IMR-90 (cell line): ENCODE measurements around the gene DOCK9. TPM values are rescaled to one million over a fixed set of nuclear protein-coding genes. Genes with fewer than 3 reads are reported as not detected.

Experiments used
- ATAC-seq: fragments of 200-7000 bp; cut with Tn5 transposase; 2 replicates; pipeline ENCODE4 v1.9.1; 2020; ENCODE audit warnings: low read depth, mild to moderate bottlenecking, moderate library complexity
- BruUV-seq: library from RNA; stranded (reverse); fragments of 400-500 nt; replicated peaks from 2 replicates; lab custom pipeline; 2021; lab: Mats Ljungman, UMichigan
- CTCF ChIA-PET: fragments of 300-600 bp; formaldehyde crosslinking; extraction: SDS; loops from one replicate; lab custom pipeline; 2021; ENCODE audit warnings: antibody characterized with exemption; lab: Yijun Ruan, JAX
- POLR2A ChIA-PET: fragments of 300-600 bp; sonication (Branson Sonifier 250); formaldehyde crosslinking; loops from one replicate; lab custom pipeline; 2022; ENCODE audit warnings: antibody characterized with exemption; ENCODE audit not compliant: unreplicated experiment; lab: Charles Lee
- DNase-seq: peaks from one replicate; pipeline ENCODE4 v3.0.0; 2013
- H2AFZ ChIP-seq: replicated peaks from 2 replicates; pipeline ENCODE3; 2013; ENCODE audit warnings: low read length, mild to moderate bottlenecking; ENCODE audit not compliant: poor library complexity
- H2AK5ac ChIP-seq: 2 replicates; pipeline ENCODE4 v1.6.1; 2013; ENCODE audit warnings: low read depth, low read length, inconsistent platforms
- H2AK9ac ChIP-seq: replicated peaks from 2 replicates; pipeline ENCODE3; 2013; ENCODE audit warnings: mild to moderate bottlenecking, low read depth, low read length, moderate library complexity; ENCODE audit not compliant: poor library complexity
- H2BK120ac ChIP-seq: 2 replicates; pipeline ENCODE4 v1.6.1; 2013; ENCODE audit warnings: low read depth, low read length, inconsistent platforms
- H2BK15ac ChIP-seq: 3 replicates; pipeline ENCODE4 v1.6.1; 2013; ENCODE audit warnings: low read depth, low read length, inconsistent platforms
- H2BK20ac ChIP-seq: 2 replicates; pipeline ENCODE4 v1.6.1; 2013; ENCODE audit warnings: low read depth, mild to moderate bottlenecking, inconsistent platforms, low read length, moderate library complexity
- H2BK5ac ChIP-seq: 2 replicates; pipeline ENCODE4 v1.6.1; 2013; ENCODE audit warnings: mild to moderate bottlenecking, low read depth, low read length, inconsistent platforms; ENCODE audit not compliant: poor library complexity, severe bottlenecking
- H3K14ac ChIP-seq: replicated peaks from 2 replicates; pipeline ENCODE4 v1.6.1; 2013; ENCODE audit warnings: low read depth, low read length, inconsistent platforms
- H3K18ac ChIP-seq: 2 replicates; pipeline ENCODE4 v1.6.1; 2013; ENCODE audit warnings: low read depth, low read length, control low read depth
- H3K23ac ChIP-seq: 2 replicates; pipeline ENCODE4 v1.6.1; 2013; ENCODE audit warnings: low read depth, low read length, inconsistent platforms
- H3K27ac ChIP-seq: 2 replicates; pipeline ENCODE4 v1.5.1; 2013; ENCODE audit warnings: mild to moderate bottlenecking, control low read depth, low read length; ENCODE audit not compliant: insufficient read depth
- H3K27me3 ChIP-seq: 2 replicates; pipeline ENCODE4 v1.6.1; 2013; ENCODE audit warnings: low read length; ENCODE audit not compliant: control insufficient read depth, insufficient read depth
- H3K36me3 ChIP-seq: 2 replicates; pipeline ENCODE4 v1.6.1; 2013; ENCODE audit warnings: low read length, mixed read lengths; ENCODE audit not compliant: control insufficient read depth, insufficient read depth
- H3K4ac ChIP-seq: 2 replicates; pipeline ENCODE4 v1.6.1; 2013; ENCODE audit warnings: low read depth, low read length, inconsistent platforms
- H3K4me1 ChIP-seq: 2 replicates; pipeline ENCODE4 v1.6.1; 2013; ENCODE audit warnings: low read length, mixed read lengths; ENCODE audit not compliant: control insufficient read depth, insufficient read depth
- H3K4me2 ChIP-seq: 2 replicates; pipeline ENCODE4 v1.6.1; 2013; ENCODE audit warnings: low read depth, mild to moderate bottlenecking, control low read depth, low read length, moderate library complexity
- H3K4me3 ChIP-seq: 2 replicates; pipeline ENCODE4 v1.5.1; 2013; ENCODE audit warnings: low read depth, mild to moderate bottlenecking, control low read depth, low read length, moderate library complexity; ENCODE audit not compliant: insufficient read depth
- H3K56ac ChIP-seq: 2 replicates; pipeline ENCODE4 v1.6.1; 2013; ENCODE audit warnings: low read length, inconsistent platforms; ENCODE audit not compliant: insufficient read depth; ENCODE audit errors: extremely low read depth
- H3K79me1 ChIP-seq, 2 experiments: 2 replicates each; pipeline ENCODE4 v1.6.1; 2013; ENCODE audit warnings: low read length in 2 of 2, inconsistent platforms in 1 of 2, low read depth in 1 of 2
- H3K9ac ChIP-seq: 2 replicates; pipeline ENCODE4 v1.6.1; 2013; ENCODE audit warnings: low read depth, low read length, control low read depth
- H3K9me1 ChIP-seq: 2 replicates; pipeline ENCODE4 v1.6.1; 2013; ENCODE audit warnings: low read length, inconsistent platforms; ENCODE audit not compliant: insufficient read depth
- H3K9me3 ChIP-seq: 2 replicates; pipeline ENCODE4 v1.6.1; 2013; ENCODE audit warnings: low read length; ENCODE audit not compliant: control insufficient read depth, insufficient read depth
- H4K20me1 ChIP-seq: 2 replicates; pipeline ENCODE4 v1.6.1; 2013; ENCODE audit warnings: low read length, inconsistent platforms; ENCODE audit not compliant: insufficient read depth
- H4K5ac ChIP-seq: 2 replicates; pipeline ENCODE4 v1.6.1; 2013; ENCODE audit warnings: mild to moderate bottlenecking, low read depth, low read length, control low read depth
- H4K8ac ChIP-seq, 2 experiments: 2 replicates each; pipeline ENCODE4 v1.6.1; 2013; ENCODE audit warnings: low read depth in 2 of 2, low read length in 2 of 2, control low read depth in 1 of 2, inconsistent platforms in 1 of 2
- H4K91ac ChIP-seq: 2 replicates; pipeline ENCODE4 v1.6.1; 2013; ENCODE audit warnings: low read depth, low read length, inconsistent platforms; ENCODE audit not compliant: insufficient read depth
- BHLHE40 ChIP-seq: fragments of 150-350 bp; IDR thresholded peaks from 2 replicates; pipeline ENCODE4 v1.6.1; 2016; ENCODE audit warnings: mild to moderate bottlenecking, low read depth, low read length
- CHD1 ChIP-seq: IDR thresholded peaks from 2 replicates; pipeline ENCODE4 v1.6.1; 2012; ENCODE audit warnings: low read depth, low read length, improper control_type of control experiment
- FOS ChIP-seq: fragments of 150-350 bp; IDR thresholded peaks from 2 replicates; pipeline ENCODE4 v1.6.1; 2016; ENCODE audit warnings: low read depth, low read length
- MAFK ChIP-seq: IDR thresholded peaks from 2 replicates; pipeline ENCODE4 v1.6.1; 2012; ENCODE audit warnings: low read depth, low read length, improper control_type of control experiment
- MAZ ChIP-seq: IDR thresholded peaks from 2 replicates; pipeline ENCODE4 v1.6.1; 2012; ENCODE audit warnings: low read depth, mild to moderate bottlenecking, low read length, improper control_type of control experiment, moderate library complexity, borderline replicate concordance
- MXI1 ChIP-seq: IDR thresholded peaks from 2 replicates; pipeline ENCODE4 v1.6.1; 2012; ENCODE audit warnings: low read depth, mild to moderate bottlenecking, low read length, moderate library complexity, borderline replicate concordance
- NFE2L2 ChIP-seq: fragments of 150-350 bp; IDR thresholded peaks from 2 replicates; pipeline ENCODE4 v1.6.1; 2016; ENCODE audit warnings: low read depth, mild to moderate bottlenecking, low read length
- POLR2A ChIP-seq: IDR thresholded peaks from 2 replicates; pipeline ENCODE4 v1.6.1; 2012; ENCODE audit warnings: mild to moderate bottlenecking, low read depth, low read length
- RCOR1 ChIP-seq: IDR thresholded peaks from 2 replicates; pipeline ENCODE4 v1.6.1; 2012; ENCODE audit warnings: mild to moderate bottlenecking, low read length, improper control_type of control experiment; ENCODE audit not compliant: insufficient replicate concordance
- RFX5 ChIP-seq: IDR thresholded peaks from 2 replicates; pipeline ENCODE4 v1.8.0; 2012; ENCODE audit warnings: low read depth, mild to moderate bottlenecking, low read length, moderate library complexity
- SMC3 ChIP-seq: fragments of 150-350 bp; IDR thresholded peaks from 2 replicates; pipeline ENCODE4 v1.6.1; 2016; ENCODE audit warnings: low read depth, mild to moderate bottlenecking, antibody characterized with exemption, low read length, moderate library complexity
- WGBS, 2 experiments: methylation state at CpG; one replicate each; pipeline versions ENCODE4 v1.1.5 to v1.1.7; 2013; ENCODE audit warnings: missing lambda C conversion rate in 2 of 2; ENCODE audit not compliant: insufficient read length in 1 of 2; ENCODE audit errors: extremely low coverage in 2 of 2; 5-methylcytosine and 5-hydroxymethylcytosine counted together
- dilution Hi-C: fragments of 300-500 bp; cut with HindIII; formaldehyde crosslinking; loops from one replicate; pipeline ENCODE4 v1.14.3; 2018; ENCODE audit warnings: low sequenced_read_pairs; ENCODE audit not compliant: unreplicated experiment
- in situ Hi-C: fragments of 300-500 bp; cut with MboI; formaldehyde crosslinking; loops from 3 replicates; pipeline ENCODE4 v1.14.3; 2019; ENCODE audit warnings: low sequenced_read_pairs, inconsistent platforms, mixed read lengths
- intact Hi-C: fragments of 100-400 bp; cut with micrococcal nuclease; formaldehyde crosslinking; loops from 2 replicates; pipeline ENCODE4 v1.10.0; 2022
- polyA plus RNA-seq, 3 experiments: library from polyadenylated mRNA; depleted of rRNA; stranded (reverse); fragments of >200 nt; gene quantifications; 2 replicates each; pipeline ENCODE4 v1.2.3, GENCODE V29; 2012; ENCODE audit warnings: low replicate concordance in 1 of 3
- total RNA-seq: library from RNA; depleted of rRNA; stranded (reverse); fragments of >200 nt; gene quantifications from 2 replicates; pipeline ENCODE4 v1.2.3, GENCODE V29; 2012

Gene DOCK9
- total and polyA plus RNA-seq, 2 of the 4 experiments (the other 2 are of a cell fraction) = 4.8 to 7.2 TPM

DNA sequence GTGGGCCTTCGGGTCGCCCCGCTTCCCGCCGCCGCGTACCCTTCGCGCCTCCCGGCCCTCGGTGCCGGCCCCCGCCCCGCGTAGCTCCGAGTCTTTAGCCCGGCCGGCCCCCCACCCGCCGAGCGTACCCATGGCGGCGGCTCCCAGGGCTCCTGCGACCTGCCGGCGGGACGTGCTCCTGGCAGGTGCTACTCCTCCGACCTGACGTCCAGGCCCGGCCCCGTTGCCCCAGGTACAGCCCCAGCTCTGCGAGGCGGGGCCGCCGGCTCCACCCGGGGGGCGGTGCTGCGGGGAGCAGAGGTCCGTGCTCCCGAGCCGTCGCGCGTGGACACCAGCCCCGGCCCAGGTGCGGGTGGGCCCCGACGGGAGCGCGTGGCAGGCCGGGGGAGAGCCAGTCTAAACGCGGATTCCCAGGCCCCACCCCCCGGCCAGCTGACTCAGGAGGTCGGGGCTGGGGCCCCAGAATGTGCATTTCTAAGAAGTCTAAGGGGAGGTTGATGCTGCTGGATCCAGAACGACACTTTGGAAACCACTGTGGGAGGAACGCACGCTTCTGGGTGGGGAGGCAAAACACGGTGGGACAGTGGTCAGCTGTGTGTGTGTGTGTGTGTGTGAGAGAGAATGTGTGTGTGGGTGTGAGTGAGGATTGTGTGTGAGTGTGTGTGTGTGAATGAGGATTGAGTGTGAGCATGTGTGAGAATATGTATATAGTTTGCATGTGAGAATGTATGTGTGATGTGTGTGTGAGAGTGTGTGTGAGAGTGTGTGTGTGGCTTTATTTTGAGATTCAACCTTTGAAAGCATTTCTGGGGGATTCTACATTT, 225.2 kb downstream of the DOCK9 start, which contains the start of gene SLC15A1:
Gene SLC15A1 (minus strand): TSS at position 206 of the 824 bp plus-strand sequence. CDS start 74 bp downstream, at position 132.
- H3K27ac ChIP-seq = no peak within 1 kb of the TSS
- H3K36me3 ChIP-seq = no peaks in the 10 kb centered on the region; the same call in 1 of the 2 replicates
- no peak within 1 kb of the TSS for H4K5ac ChIP-seq
- peak within 1 kb of the TSS; percentile 63 for H2BK5ac ChIP-seq
- no peak for TF ChIP-seq FOS
- no peak for TF ChIP-seq NFE2L2
- no peak for TF ChIP-seq CHD1
- TF ChIP-seq MAFK = no peak
- no peak for TF ChIP-seq RCOR1
- TF ChIP-seq BHLHE40 = no peak
- no peak for TF ChIP-seq MXI1
- TF ChIP-seq RFX5 = no peak
- TF ChIP-seq POLR2A = no peak
- no peak for TF ChIP-seq MAZ
- no peak for TF ChIP-seq SMC3
- H3K4me2 ChIP-seq = peak within 1 kb of the TSS; percentile 8; the same call in 1 of the 2 replicates
- DNase-seq (no peak), ATAC-seq (peak; percentile 17; the same call in 1 of the 2 replicates)
- H3K9me3 ChIP-seq = peaks cover 9% of the 10 kb centered on the region
- no peaks in the 10 kb centered on the region for H3K9me1 ChIP-seq
- no peak within 1 kb of the TSS for H3K56ac ChIP-seq
- BruUV-seq = no TSS peak
- 0 out of 2 replicates have a peak within 1 kb of the TSS, but pooled peaks have one; percentile 1 for H3K23ac ChIP-seq
- no peak within 1 kb of the TSS for H4K8ac ChIP-seq
- intact Hi-C loops = no loop called here
- WGBS, 2 experiments = 11% methylated on average over 14 of the region's 59 CpGs; no CpG with 5 or more reads in 1 of the 2 experiments
- H4K20me1 ChIP-seq = no peaks in the 10 kb centered on the region
- dilution Hi-C loops = no loop called here
- H2AK9ac ChIP-seq = no peak within 1 kb of the TSS
- no peak within 1 kb of the TSS for H2BK15ac ChIP-seq
- ChIA-PET POLR2A (no interaction called here), CTCF (no interaction called here)
- no peak within 1 kb of the TSS for H2BK20ac ChIP-seq
- no peak within 1 kb of the TSS for H3K14ac ChIP-seq
- peak within 1 kb of the TSS; percentile 74 for H2AFZ ChIP-seq
- H3K27me3 ChIP-seq = peaks cover 43% of the 10 kb centered on the region
- H3K4me1 ChIP-seq = no peaks in the 10 kb centered on the region; the same call in 1 of the 2 replicates
- H4K91ac ChIP-seq = no peak within 1 kb of the TSS
- no peak within 1 kb of the TSS for H3K9ac ChIP-seq
- no peak within 1 kb of the TSS for H3K4ac ChIP-seq
- no peak within 1 kb of the TSS for H2AK5ac ChIP-seq
- no peak within 1 kb of the TSS for H3K18ac ChIP-seq
- H2BK120ac ChIP-seq = no peak within 1 kb of the TSS
- in situ Hi-C loops = no loop called here
- no peaks in the 10 kb centered on the region for H3K79me1 ChIP-seq
- H3K4me3 ChIP-seq = no peak within 1 kb of the TSS; the same call in 1 of the 2 replicates
